Measurements from ENCODE around the gene EFNA3.

DNA sequence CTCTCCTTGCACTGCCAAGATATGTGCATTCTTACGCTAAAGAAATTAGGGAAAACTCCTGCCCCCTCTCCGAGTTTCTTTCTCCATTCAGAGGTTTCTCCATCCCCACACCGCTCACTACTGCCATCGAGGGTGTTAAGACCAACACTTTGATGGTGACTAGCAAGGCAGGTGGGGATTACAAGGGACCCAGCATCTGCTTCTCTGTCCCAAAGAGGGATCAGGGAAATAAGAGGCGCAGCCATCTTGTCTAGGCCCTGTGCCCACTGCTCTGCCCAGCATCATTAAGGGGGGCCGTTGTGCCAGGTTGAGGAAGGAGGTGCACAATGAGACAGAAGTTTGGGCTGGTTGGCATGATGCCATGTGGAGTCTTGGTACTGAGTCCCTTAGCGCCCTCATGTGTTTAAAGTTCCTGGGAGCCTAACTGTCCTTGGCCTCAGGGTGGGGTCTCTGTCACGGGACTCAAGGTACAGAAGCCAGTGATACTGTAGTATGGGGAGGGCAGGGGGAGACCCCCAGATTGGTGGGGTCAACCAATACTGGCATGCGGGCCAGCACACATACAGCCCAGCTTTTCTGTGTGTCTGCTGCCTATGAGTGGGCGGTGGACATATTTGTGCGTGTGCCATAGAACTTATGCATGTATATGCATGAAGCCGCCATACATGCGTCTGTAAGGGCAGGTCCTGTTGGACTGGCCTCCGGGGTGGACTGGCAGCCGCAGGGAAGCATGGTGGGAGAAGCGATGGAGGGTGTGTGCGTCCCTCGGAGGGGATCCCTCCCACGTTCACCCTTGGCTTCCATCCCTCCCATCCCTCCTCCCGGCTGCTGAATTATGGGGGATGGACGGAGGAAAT lies 5.5 kb downstream of the EFNA3 start:
- TF ChIP-seq GATA3 (IDR thresholded peaks at IDR 0.05; ENCODE audit: low read depth, low read length) (no peak), GATA2 (IDR thresholded peaks at IDR 0.05; ENCODE audit: low read depth, low read length) (no peak)
